ENCODE results near the gene ICE2. TPM values are rescaled to one million over a fixed set of nuclear protein-coding genes. Genes with fewer than 3 reads are reported as not detected.

ICE2 gene
- total RNA-seq, 1 experiment from 2014 or later, result 62.8 TPM

- ATAC-seq (no peak), DNase-seq (ENCODE audit: low read depth, low spot score) (no peak)
- H3K9me2 ChIP-seq (ENCODE audit: insufficient read depth), result no peaks in the 10 kb centered on the region
- TF ChIP-seq POLR2A (IDR thresholded peaks at IDR 0.05; ENCODE audit: borderline replicate concordance, extremely low read depth, insufficient read depth, insufficient read length), result no peak
- TF ChIP-seq, protein P1, sequence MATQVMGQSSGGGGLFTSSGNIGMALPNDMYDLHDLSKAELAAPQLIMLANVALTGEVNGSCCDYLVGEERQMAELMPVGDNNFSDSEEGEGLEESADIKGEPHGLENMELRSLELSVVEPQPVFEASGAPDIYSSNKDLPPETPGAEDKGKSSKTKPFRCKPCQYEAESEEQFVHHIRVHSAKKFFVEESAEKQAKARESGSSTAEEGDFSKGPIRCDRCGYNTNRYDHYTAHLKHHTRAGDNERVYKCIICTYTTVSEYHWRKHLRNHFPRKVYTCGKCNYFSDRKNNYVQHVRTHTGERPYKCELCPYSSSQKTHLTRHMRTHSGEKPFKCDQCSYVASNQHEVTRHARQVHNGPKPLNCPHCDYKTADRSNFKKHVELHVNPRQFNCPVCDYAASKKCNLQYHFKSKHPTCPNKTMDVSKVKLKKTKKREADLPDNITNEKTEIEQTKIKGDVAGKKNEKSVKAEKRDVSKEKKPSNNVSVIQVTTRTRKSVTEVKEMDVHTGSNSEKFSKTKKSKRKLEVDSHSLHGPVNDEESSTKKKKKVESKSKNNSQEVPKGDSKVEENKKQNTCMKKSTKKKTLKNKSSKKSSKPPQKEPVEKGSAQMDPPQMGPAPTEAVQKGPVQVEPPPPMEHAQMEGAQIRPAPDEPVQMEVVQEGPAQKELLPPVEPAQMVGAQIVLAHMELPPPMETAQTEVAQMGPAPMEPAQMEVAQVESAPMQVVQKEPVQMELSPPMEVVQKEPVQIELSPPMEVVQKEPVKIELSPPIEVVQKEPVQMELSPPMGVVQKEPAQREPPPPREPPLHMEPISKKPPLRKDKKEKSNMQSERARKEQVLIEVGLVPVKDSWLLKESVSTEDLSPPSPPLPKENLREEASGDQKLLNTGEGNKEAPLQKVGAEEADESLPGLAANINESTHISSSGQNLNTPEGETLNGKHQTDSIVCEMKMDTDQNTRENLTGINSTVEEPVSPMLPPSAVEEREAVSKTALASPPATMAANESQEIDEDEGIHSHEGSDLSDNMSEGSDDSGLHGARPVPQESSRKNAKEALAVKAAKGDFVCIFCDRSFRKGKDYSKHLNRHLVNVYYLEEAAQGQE (IDR thresholded peaks at IDR 0.05; ENCODE audit: low read depth), result no peak
- no peak for TF ChIP-seq POLR2AphosphoS5 (IDR thresholded peaks at IDR 0.05; ENCODE audit: low read depth, low read length)
- no peak for TF ChIP-seq CBX3 (IDR thresholded peaks at IDR 0.05; ENCODE audit: low read depth)
- TF ChIP-seq EZH2phosphoT487 (IDR thresholded peaks at IDR 0.05; ENCODE audit: borderline replicate concordance), result no peak
- no peak for TF ChIP-seq YY1 (IDR thresholded peaks at IDR 0.05; ENCODE audit: extremely low read depth, insufficient replicate concordance, low read depth, low read length)
- CTCF ChIA-PET, result interaction anchor here (0.7 kb wide), 1 partner anchor 37 kb away, joined by 3 read pairs; no protein-coding TSS in a partner anchor
- RAD21 ChIA-PET (ENCODE audit: low non-redundant PET in 1 of 2, low total read pairs in 2 of 2, uncharacterized antibody in 2 of 2, unreplicated experiment in 2 of 2), result no interaction called here
- H3K79me2 ChIP-seq (ENCODE audit: insufficient read depth, low read length), result peaks cover 67% of the 10 kb centered on the region
- no peaks in the 10 kb centered on the region for H3K9me3 ChIP-seq (ENCODE audit: control insufficient read depth in 1 of 2, insufficient read depth in 1 of 2, low read depth in 1 of 2, low read length in 2 of 2)
- no peak overlapping the region for H2AFZ ChIP-seq (ENCODE audit: low read depth, low read length, poor library complexity, severe bottlenecking)
- POLR2A ChIA-PET, result no interaction called here
- H4K20me1 ChIP-seq (ENCODE audit: insufficient read depth), result no peaks in the 10 kb centered on the region
- BruUV-seq (replicated peaks), result no TSS peak
- no peak overlapping the region for H3K4me3 ChIP-seq (replicated peaks in 1 of 2; ENCODE audit: low read depth in 1 of 2, low read length in 2 of 2)
- H3K27me3 ChIP-seq (ENCODE audit: insufficient read depth, low read length), result no peaks in the 10 kb centered on the region
- H3K27ac ChIP-seq (ENCODE audit: low read depth, low read length), result no peak overlapping the region
- H3K36me3 ChIP-seq (ENCODE audit: control insufficient read depth in 1 of 2, insufficient read depth in 2 of 2, low read length in 2 of 2), result peaks cover 25 to 34% of the 10 kb centered on the region in 2 experiments; a peak in 2 of 4 replicates
- intact Hi-C loops (cut with micrococcal nuclease), result no loop called here
- no peak overlapping the region for H3K9ac ChIP-seq (ENCODE audit: low read length)
- H3K4me2 ChIP-seq (ENCODE audit: low read length), result no peak overlapping the region
- H3K4me1 ChIP-seq (ENCODE audit: control insufficient read depth in 1 of 2, insufficient read depth in 2 of 2, low read length in 2 of 2), result peaks cover 2 to 4% of the 10 kb centered on the region in 2 experiments; a peak in 2 of 4 replicates
These were observed 7.6 kb downstream of the ICE2 start for GRCh38 chr15:60471314-60471713.

All from HCT116 (cell line).